ENCODE data around the gene OBI1.

GRCh38 chr13:78600280-78600883, 58.6 kb downstream of the OBI1 start:
- TF ChIP-seq POLR2A (IDR thresholded peaks at IDR 0.05; ENCODE audit: low read length), result no peak
- no peak for TF ChIP-seq MAFK (IDR thresholded peaks at IDR 0.05; ENCODE audit: partially characterized antibody)
- TF ChIP-seq, protein P1, sequence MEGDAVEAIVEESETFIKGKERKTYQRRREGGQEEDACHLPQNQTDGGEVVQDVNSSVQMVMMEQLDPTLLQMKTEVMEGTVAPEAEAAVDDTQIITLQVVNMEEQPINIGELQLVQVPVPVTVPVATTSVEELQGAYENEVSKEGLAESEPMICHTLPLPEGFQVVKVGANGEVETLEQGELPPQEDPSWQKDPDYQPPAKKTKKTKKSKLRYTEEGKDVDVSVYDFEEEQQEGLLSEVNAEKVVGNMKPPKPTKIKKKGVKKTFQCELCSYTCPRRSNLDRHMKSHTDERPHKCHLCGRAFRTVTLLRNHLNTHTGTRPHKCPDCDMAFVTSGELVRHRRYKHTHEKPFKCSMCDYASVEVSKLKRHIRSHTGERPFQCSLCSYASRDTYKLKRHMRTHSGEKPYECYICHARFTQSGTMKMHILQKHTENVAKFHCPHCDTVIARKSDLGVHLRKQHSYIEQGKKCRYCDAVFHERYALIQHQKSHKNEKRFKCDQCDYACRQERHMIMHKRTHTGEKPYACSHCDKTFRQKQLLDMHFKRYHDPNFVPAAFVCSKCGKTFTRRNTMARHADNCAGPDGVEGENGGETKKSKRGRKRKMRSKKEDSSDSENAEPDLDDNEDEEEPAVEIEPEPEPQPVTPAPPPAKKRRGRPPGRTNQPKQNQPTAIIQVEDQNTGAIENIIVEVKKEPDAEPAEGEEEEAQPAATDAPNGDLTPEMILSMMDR (IDR thresholded peaks at IDR 0.05), result no peak
